A549 (cell line): ENCODE measurements around the gene RASA3. TPM values are rescaled to one million over a fixed set of nuclear protein-coding genes. Genes with fewer than 3 reads are reported as not detected.

Experiments used
- ATAC-seq, 2 experiments: fragments of 200-7000 bp in 1 of 2; fragments of >200 bp in 1 of 2; cut with Nextera tagmentation in 1 of 2; cut with Tn5 transposase in 1 of 2; 3 replicates each; pipeline versions ENCODE4 v1.8.0 to v1.9.1; 2018 to 2020; ENCODE audit warnings: mild to moderate bottlenecking in 1 of 2, moderate library complexity in 1 of 2
- CTCF ChIA-PET: fragments of 300-600 bp; sonication (Branson Sonifier 250); formaldehyde crosslinking; extraction: SDS; loops from one replicate; lab custom pipeline; 2021; ENCODE audit warnings: antibody characterized with exemption, inconsistent platforms; lab: Yijun Ruan, JAX
- POLR2A ChIA-PET: fragments of 350-600 bp; formaldehyde crosslinking; extraction: SDS; loops from one replicate; lab custom pipeline; 2021; ENCODE audit warnings: antibody characterized with exemption, inconsistent platforms; lab: Yijun Ruan, JAX
- DNase-seq, 2 experiments: peaks; one replicate each; pipeline versions ENCODE4 v3.0.0 to v3.0.0-alpha.2; 2011 to 2016; ENCODE audit warnings: low read depth in 1 of 2, low spot score in 1 of 2
- FAIRE-seq: peaks from 2 replicates; lab custom pipeline; 2011; peaks lifted over from hg19 to GRCh38; lab: Jason Lieb, UNC
- H3K27ac ChIP-seq, 2 experiments: fragments of >200 bp; sonication (Bioruptor Twin); formaldehyde crosslinking; 3 replicates each; pipeline ENCODE4 v1.5.1; 2016 to 2017
- H3K4me1 ChIP-seq: fragments of >200 bp; sonication (Bioruptor Twin); formaldehyde crosslinking; 3 replicates; pipeline ENCODE4 v1.6.1; 2016
- H3K4me2 ChIP-seq: fragments of >200 bp; sonication (Bioruptor Twin); formaldehyde crosslinking; 3 replicates; pipeline ENCODE4 v1.6.1; 2016
- H3K4me3 ChIP-seq: fragments of >200 bp; sonication (Bioruptor Twin); formaldehyde crosslinking; 3 replicates; pipeline ENCODE4 v1.5.1; 2016
- H3K9me3 ChIP-seq: fragments of >200 bp; sonication (Bioruptor Twin); formaldehyde crosslinking; 3 replicates; pipeline ENCODE4 v1.6.1; 2016
- CBX8 ChIP-seq: fragments of 200-600 bp; sonication (generic); IDR thresholded peaks from 2 replicates; pipeline ENCODE4 v1.6.1; 2016
- CHD2 ChIP-seq: fragments of 150-350 bp; IDR thresholded peaks from 2 replicates; pipeline ENCODE4 v1.6.1; 2014; ENCODE audit warnings: low read length; ENCODE audit not compliant: partially characterized antibody
- FOSB ChIP-seq: fragments of 250-450 bp; sonication (Bioruptor Pico); IDR thresholded peaks from 2 replicates; pipeline ENCODE4 v1.5.0; 2020; ENCODE audit warnings: mild to moderate bottlenecking, moderate library complexity
- GATA3 ChIP-seq: IDR thresholded peaks from 2 replicates; pipeline ENCODE4 v1.6.1; 2012; ENCODE audit warnings: borderline replicate concordance
- HDAC2 ChIP-seq: fragments of 200-600 bp; sonication (generic); IDR thresholded peaks from 2 replicates; pipeline ENCODE4 v1.6.1; 2016
- JUN ChIP-seq, 2 experiments: fragments of >200 bp; sonication (Bioruptor Twin); formaldehyde crosslinking; IDR thresholded peaks; 2 replicates in 1 of 2; 3 replicates in 1 of 2; pipeline ENCODE4 v1.6.1; 2016 to 2017
- KDM5A ChIP-seq: fragments of 200-600 bp; sonication (generic); IDR thresholded peaks from 2 replicates; pipeline ENCODE4 v1.6.1; 2016; ENCODE audit warnings: antibody characterized with exemption, mild to moderate bottlenecking
- NPAS2 ChIP-seq: fragments of 250-450 bp; sonication (Bioruptor Pico); IDR thresholded peaks from 2 replicates; pipeline ENCODE4 v1.8.0; 2022; ENCODE audit warnings: mild to moderate bottlenecking, moderate library complexity, borderline replicate concordance
- PHF8 ChIP-seq: fragments of 200-600 bp; sonication (generic); IDR thresholded peaks from 2 replicates; pipeline ENCODE4 v1.6.1; 2016; ENCODE audit warnings: low read depth, mild to moderate bottlenecking, antibody characterized with exemption, moderate library complexity, borderline replicate concordance
- RAD21 ChIP-seq, 2 experiments: fragments of >200 bp in 1 of 2; sonication (Bioruptor Twin) in 1 of 2; formaldehyde crosslinking in 1 of 2; IDR thresholded peaks in 1 of 2; conservative IDR thresholded peaks in 1 of 2; 2 replicates in 1 of 2; 3 replicates in 1 of 2; pipeline ENCODE4 v1.6.1; 2012 to 2018; ENCODE audit warnings: inconsistent platforms in 1 of 2
- RFX5 ChIP-seq: fragments of 450-650 bp; IDR thresholded peaks from 2 replicates; pipeline ENCODE4 v1.7.1; 2014; ENCODE audit warnings: antibody characterized with exemption, mild to moderate bottlenecking, moderate library complexity
- ZC3H11A ChIP-seq: fragments of 450-650 bp; IDR thresholded peaks from 2 replicates; pipeline ENCODE4 v1.6.1; 2014; ENCODE audit warnings: antibody characterized with exemption, mild to moderate bottlenecking
- ZNF302 ChIP-seq: fragments of 250-450 bp; sonication (Bioruptor Pico); IDR thresholded peaks from 2 replicates; pipeline ENCODE4 v1.9.0; 2021; ENCODE audit warnings: inconsistent platforms, mild to moderate bottlenecking, moderate library complexity
- WGBS: methylation state at CpG from one replicate; pipeline ENCODE4 v1.1.6; 2017; ENCODE audit errors: missing lambda C conversion rate; 5-methylcytosine and 5-hydroxymethylcytosine counted together
- polyA plus RNA-seq, 4 experiments: library from polyadenylated mRNA; depleted of rRNA in 3 of 4; stranded (reverse); fragments of >200 nt; fragmentation: RNase III in 1 of 4; extraction: RNeasy Plus Mini Kit Qiagen cat#74134 plus additional on column Dnase treatment in 1 of 4; gene quantifications; 2 replicates in 3 of 4; 3 replicates in 1 of 4; pipeline ENCODE4 v1.2.3, GENCODE V29; 2011 to 2017
- TF ChIP-seq, protein P1 (sequence below): fragments of 150-350 bp; IDR thresholded peaks from 2 replicates; pipeline ENCODE4 v1.6.1; 2014; ENCODE audit warnings: low read depth, mild to moderate bottlenecking, low read length
- TF ChIP-seq, protein P2 (sequence below): fragments of 250-450 bp; sonication (Bioruptor Pico); IDR thresholded peaks from 2 replicates; pipeline ENCODE4 v1.5.0; 2020; ENCODE audit warnings: low read depth, mild to moderate bottlenecking, moderate library complexity
- TF ChIP-seq, protein P3 (sequence below): IDR thresholded peaks from 2 replicates; pipeline ENCODE4 v1.6.1; 2012

RASA3 gene
- polyA plus RNA-seq, 2 of the 4 experiments (the other 2 are of a cell fraction), result 4.3 to 7.6 TPM

DNA sequence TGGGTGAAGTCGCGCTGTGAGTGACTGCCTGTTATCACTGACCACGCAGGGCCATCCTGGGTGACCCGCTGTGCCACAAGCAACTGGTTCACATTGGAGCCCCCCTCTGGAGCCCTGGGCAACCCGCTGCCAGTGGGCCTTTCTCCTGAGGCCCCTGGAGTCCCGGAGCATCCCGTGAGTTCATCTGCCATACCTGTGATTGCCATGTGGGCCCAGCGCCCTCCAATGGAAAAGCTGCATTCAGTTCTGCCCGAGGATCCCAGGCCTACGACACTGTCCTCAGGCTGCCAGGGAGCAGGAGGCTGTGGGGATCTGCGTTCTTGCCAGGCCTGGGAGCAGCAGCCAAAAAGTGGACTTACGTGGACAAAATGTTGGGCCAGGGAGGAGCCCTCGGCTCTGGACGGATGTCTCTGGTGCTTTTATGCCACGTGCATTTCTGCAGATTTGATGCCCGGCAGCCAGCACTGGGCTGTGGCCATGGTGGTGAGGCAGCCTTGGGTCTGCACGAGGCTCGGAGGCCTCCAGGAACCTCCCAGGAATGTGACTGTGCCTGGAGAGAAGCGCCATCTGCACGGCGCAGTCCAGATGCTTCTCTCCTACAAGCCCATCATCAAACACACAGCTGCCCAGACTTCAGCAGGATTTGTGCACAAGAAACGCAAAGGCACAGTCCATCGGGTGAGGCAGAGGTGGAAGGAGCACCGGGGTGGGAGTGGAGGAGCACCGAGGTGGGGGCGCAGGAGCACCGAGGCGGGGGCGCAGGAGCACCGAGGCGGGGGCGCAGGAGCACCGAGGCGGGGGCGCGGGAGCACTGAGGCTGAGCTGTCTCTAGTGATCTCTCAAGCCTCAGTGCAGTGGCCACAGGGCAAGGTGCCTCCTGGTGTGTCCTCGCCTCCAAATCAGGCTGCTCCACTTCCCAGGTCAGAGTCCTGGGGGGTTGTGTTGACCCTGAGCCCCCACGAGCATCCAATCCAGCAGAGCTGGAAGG, 202.5 kb downstream of the RASA3 start:
- ATAC-seq, result peak in 1 of 2 experiments; percentile 48; a peak in 3 of 6 replicates
- H3K4me1 ChIP-seq, result no peaks in the 10 kb centered on the region
- ChIA-PET POLR2A (no interaction called here), CTCF (no interaction called here)
- no peak for DNase-seq
- WGBS, result 59% methylated on average over 11 of the region's 38 CpGs
- H3K27ac ChIP-seq, result no peak overlapping the region
- TF ChIP-seq, protein P1, sequence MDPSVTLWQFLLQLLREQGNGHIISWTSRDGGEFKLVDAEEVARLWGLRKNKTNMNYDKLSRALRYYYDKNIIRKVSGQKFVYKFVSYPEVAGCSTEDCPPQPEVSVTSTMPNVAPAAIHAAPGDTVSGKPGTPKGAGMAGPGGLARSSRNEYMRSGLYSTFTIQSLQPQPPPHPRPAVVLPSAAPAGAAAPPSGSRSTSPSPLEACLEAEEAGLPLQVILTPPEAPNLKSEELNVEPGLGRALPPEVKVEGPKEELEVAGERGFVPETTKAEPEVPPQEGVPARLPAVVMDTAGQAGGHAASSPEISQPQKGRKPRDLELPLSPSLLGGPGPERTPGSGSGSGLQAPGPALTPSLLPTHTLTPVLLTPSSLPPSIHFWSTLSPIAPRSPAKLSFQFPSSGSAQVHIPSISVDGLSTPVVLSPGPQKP, result no peak
- TF ChIP-seq, protein P2, sequence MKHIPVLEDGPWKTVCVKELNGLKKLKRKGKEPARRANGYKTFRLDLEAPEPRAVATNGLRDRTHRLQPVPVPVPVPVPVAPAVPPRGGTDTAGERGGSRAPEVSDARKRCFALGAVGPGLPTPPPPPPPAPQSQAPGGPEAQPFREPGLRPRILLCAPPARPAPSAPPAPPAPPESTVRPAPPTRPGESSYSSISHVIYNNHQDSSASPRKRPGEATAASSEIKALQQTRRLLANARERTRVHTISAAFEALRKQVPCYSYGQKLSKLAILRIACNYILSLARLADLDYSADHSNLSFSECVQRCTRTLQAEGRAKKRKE (CRISPR knock-in tag), result no peak
- TF ChIP-seq ZNF302 (CRISPR knock-in tag) (no peak), RAD21 (conservative IDR thresholded peaks at IDR 0.05 in 1 of 2, IDR thresholded peaks at IDR 0.05 in 1 of 2) (0 out of 5 replicates have a peak, but pooled peaks of 1 of the 2 experiments have one; percentile 23), GATA3 (no peak), HDAC2 (no peak)
- no peak for FAIRE-seq
- H3K4me2 ChIP-seq, result no peak overlapping the region
- no peak overlapping the region for H3K4me3 ChIP-seq
- H3K9me3 ChIP-seq, result no peaks in the 10 kb centered on the region

DNA sequence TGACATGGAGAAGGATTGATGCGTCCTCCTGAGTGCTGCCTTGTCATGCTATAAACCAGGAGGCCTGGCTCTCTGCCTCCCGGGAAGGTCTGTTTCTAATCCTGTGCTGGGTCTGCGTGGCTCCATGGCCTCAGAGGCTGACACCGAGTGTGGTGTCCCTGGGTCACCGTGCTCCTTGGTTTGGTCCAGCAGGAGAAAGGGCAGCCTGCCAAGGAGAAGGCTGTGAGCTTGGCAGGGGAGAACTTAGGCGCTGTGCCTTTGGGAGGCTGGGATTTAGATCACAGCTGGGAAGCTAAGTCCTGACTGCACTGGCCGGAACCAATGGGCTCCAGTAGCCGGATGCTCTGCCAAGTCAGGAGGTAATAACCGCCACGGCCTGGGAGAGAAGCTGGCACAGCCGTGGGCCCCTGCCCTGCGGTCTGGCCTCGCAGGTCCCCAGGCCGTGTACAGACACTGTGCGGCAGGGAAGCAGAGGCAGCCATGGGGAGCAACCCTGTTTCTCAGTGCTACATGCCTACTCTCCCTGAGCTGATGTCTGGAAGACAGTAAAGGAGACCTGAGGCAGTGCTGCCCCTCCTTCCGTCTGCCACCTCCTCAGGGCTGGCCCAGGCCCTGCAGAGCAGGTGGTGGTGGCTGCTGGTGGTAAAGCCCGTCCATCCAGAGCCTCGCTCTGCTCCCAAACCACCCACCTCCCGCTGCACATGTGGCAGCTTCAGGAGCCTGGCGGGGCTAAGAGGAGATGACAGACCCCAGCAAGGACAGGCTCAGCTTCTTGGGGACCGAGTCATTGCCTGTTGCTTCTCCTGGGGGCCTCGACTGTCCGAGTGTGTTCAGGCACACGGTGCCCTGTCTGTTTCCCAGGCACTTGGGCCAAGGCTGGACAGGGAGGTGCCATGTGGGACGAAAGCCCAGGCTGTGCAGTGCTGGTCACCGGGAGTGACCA, 203.5 kb downstream of the RASA3 start:
- POLR2A ChIA-PET, result no interaction called here
- no peak for TF ChIP-seq JUN (IDR thresholded peaks at IDR 0.05)
- TF ChIP-seq CHD2, result no peak
- no peak for TF ChIP-seq PHF8
- no peak for TF ChIP-seq NPAS2 (CRISPR knock-in tag)
- no peak for TF ChIP-seq RFX5
- TF ChIP-seq CBX8, result no peak
- TF ChIP-seq KDM5A, result no peak
- no peak for TF ChIP-seq FOSB
- no peak for TF ChIP-seq ZC3H11A
- TF ChIP-seq, protein P3, sequence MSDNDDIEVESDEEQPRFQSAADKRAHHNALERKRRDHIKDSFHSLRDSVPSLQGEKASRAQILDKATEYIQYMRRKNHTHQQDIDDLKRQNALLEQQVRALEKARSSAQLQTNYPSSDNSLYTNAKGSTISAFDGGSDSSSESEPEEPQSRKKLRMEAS, result no peak
- no peak for TF ChIP-seq RAD21 (conservative IDR thresholded peaks at IDR 0.05 in 1 of 2, IDR thresholded peaks at IDR 0.05 in 1 of 2)
- Histone ChIP-seq H3K27ac (no peak overlapping the region), H3K4me3 (no peak overlapping the region), H3K4me1 (no peaks in the 10 kb centered on the region), H3K9me3 (no peaks in the 10 kb centered on the region), H3K4me2 (no peak overlapping the region)
- no peak for FAIRE-seq
- no peak for DNase-seq
- 70% methylated on average over 5 of the region's 26 CpGs for WGBS
- peak in 1 of 2 experiments; percentile 21; a peak in 1 of 6 replicates for ATAC-seq
- CTCF ChIA-PET, result no interaction called here

Other genes with a start within 250 kb of the RASA3 start
- gene C13orf46, start 158.5 kb downstream of the RASA3 start, polyA plus RNA-seq (2011; rRNA removed), result 0.05 and 0.11 TPM in 2 replicates
- gene C13orf46, start 158.5 kb downstream of the RASA3 start, polyA plus RNA-seq (2017; fragmentation: RNase III; extraction: RNeasy Plus Mini Kit Qiagen cat#74134 plus additional on column Dnase treatment), result 0.13 to 0.47 TPM (median 0.15 TPM) in 3 replicates
- gene CFAP97D2, start 46.6 kb upstream of the RASA3 start, polyA plus RNA-seq (2011; rRNA removed), result not detected in 2 replicates
- gene CFAP97D2, start 46.6 kb upstream of the RASA3 start, polyA plus RNA-seq (2017; fragmentation: RNase III; extraction: RNeasy Plus Mini Kit Qiagen cat#74134 plus additional on column Dnase treatment), result not detected in 3 replicates
- 79.7 and 85.0 TPM in 2 replicates for gene CDC16, start 102.3 kb upstream of the RASA3 start, polyA plus RNA-seq (2011; rRNA removed)
- 42.4 to 46.3 TPM (median 46.1 TPM) in 3 replicates for gene CDC16, start 102.3 kb upstream of the RASA3 start, polyA plus RNA-seq (2017; fragmentation: RNase III; extraction: RNeasy Plus Mini Kit Qiagen cat#74134 plus additional on column Dnase treatment)
- 39.9 and 51.0 TPM in 2 replicates for gene UPF3A, start 149.0 kb upstream of the RASA3 start, polyA plus RNA-seq (2011; rRNA removed)
- gene UPF3A, start 149.0 kb upstream of the RASA3 start, polyA plus RNA-seq (2017; fragmentation: RNase III; extraction: RNeasy Plus Mini Kit Qiagen cat#74134 plus additional on column Dnase treatment), result 60.2 to 64.5 TPM (median 62.6 TPM) in 3 replicates
- gene CHAMP1, start 181.9 kb upstream of the RASA3 start, polyA plus RNA-seq (2011; rRNA removed), result 36.7 and 40.8 TPM in 2 replicates
- 18.0 to 19.7 TPM (median 18.7 TPM) in 3 replicates for gene CHAMP1, start 181.9 kb upstream of the RASA3 start, polyA plus RNA-seq (2017; fragmentation: RNase III; extraction: RNeasy Plus Mini Kit Qiagen cat#74134 plus additional on column Dnase treatment)